Stimulated activated CD4-positive, alpha-beta T cell treated with anti-CD3 and anti-CD28 coated beads, Interleukin-15, amount 100 ng/mL, for 24 hours (primary cell): Measurements from ENCODE around the gene TMEM252.

Source experiments
- DNase-seq: peaks from one replicate; pipeline ENCODE4 v3.0.0-alpha.2; 2020

The TMEM252 gene

GRCh38 chr9:68538200-68538599, 2.5 kb downstream of the TMEM252 start:
- no peak for DNase-seq

- DNase-seq: no peak
Observed at GRCh38 chr9:68537616-68537880, 3.1 kb downstream of the TMEM252 start.

- DNase-seq: no peak
Observed at GRCh38 chr9:68536876-68537615, 3.6 kb downstream of the TMEM252 start.

GRCh38 chr9:68533678-68534077, 7.0 kb downstream of the TMEM252 start:
- DNase-seq: no peak

GRCh38 chr9:68532131-68532530, 8.6 kb downstream of the TMEM252 start:
- no peak for DNase-seq

GRCh38 chr9:68530618-68531017, 10.1 kb downstream of the TMEM252 start:
- DNase-seq: no peak

- DNase-seq: no peak
Observed at GRCh38 chr9:68523367-68523936, 17.2 kb downstream of the TMEM252 start.

- no peak for DNase-seq
Observed at GRCh38 chr9:68522954-68523353, 17.7 kb downstream of the TMEM252 start.

- no peak for DNase-seq
Observed at GRCh38 chr9:68522131-68522530, 18.6 kb downstream of the TMEM252 start.

GRCh38 chr9:68515326-68516017, 25.2 kb downstream of the TMEM252 start:
- no peak for DNase-seq

GRCh38 chr9:68513981-68514380, 26.7 kb downstream of the TMEM252 start:
- no peak for DNase-seq

- no peak for DNase-seq
Observed at GRCh38 chr9:68513385-68513784, 27.3 kb downstream of the TMEM252 start.

- DNase-seq: no peak
Observed at GRCh38 chr9:68509689-68510088, 31.0 kb downstream of the TMEM252 start.

- DNase-seq: no peak
Observed at GRCh38 chr9:68508547-68508946, 32.1 kb downstream of the TMEM252 start.

GRCh38 chr9:68507806-68508145, 32.9 kb downstream of the TMEM252 start:
- DNase-seq: no peak

GRCh38 chr9:68507130-68507805, 33.4 kb downstream of the TMEM252 start:
- DNase-seq: no peak

- DNase-seq: no peak
Observed at GRCh38 chr9:68506551-68506950, 34.1 kb downstream of the TMEM252 start.

- no peak for DNase-seq
Observed at GRCh38 chr9:68505681-68506409, 34.8 kb downstream of the TMEM252 start.

GRCh38 chr9:68502279-68502678, 38.4 kb downstream of the TMEM252 start:
- no peak for DNase-seq

- DNase-seq: no peak
Observed at GRCh38 chr9:68500457-68501381, 40.0 kb downstream of the TMEM252 start.

GRCh38 chr9:68498816-68499215, 41.9 kb downstream of the TMEM252 start:
- no peak for DNase-seq

GRCh38 chr9:68497629-68498028, 43.1 kb downstream of the TMEM252 start:
- DNase-seq: no peak
